Activated CD8-positive, alpha-beta memory T cell treated with anti-CD3 and anti-CD28 coated beads, Interleukin-2, amount 50 U/mL, for 24 hours (primary cell): Measurements from ENCODE around the gene SUMF1.
"Not testable (repeated sequence)": the region's sequence is repeated elsewhere in the genome, so short reads cannot be mapped to it uniquely, and the experiment has no call there.

Experiments
- DNase-seq: peaks from one replicate; pipeline ENCODE4 v3.0.0-alpha.2; 2020; ENCODE audit errors: extremely low read depth

SUMF1 gene

GRCh38 chr3:4338751-4339150 is 128.3 kb downstream of the SUMF1 start:
- DNase-seq: no peak

DNA sequence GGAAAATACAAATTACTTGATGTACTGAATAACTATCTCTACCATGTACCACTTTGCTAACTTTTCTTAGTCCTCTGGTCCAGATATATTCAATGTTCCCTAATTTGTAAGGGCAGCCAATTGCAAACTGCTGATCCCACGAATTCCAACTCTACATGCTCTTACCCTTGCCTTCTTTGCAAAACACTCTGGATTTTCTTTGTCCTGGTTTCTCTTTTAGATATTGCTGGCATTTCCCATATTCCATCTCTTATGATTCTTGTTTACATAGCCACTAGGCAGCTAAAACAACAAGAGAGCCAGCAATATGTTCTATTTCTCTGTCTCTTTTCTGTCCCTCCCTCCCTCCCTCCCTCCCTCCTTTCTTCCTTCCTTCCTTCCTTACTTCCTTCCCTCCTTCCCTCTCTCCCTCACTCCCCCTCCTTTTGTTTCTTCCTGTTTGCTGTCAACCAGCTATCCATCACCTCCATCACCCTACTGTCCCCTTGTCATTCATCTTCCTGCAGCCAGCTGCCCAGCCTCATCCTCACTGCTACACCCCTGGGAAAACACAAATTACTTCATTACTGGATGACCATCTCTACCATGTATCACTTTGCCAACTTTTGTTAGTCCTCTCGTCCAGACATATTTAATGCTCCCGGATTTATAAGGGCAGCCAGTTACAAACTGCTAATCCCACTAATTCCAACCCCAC is 130.1 kb downstream of the SUMF1 start:
- DNase-seq: no peak

GRCh38 chr3:4335840-4336562 is 131.1 kb downstream of the SUMF1 start:
- DNase-seq: no peak

DNA sequence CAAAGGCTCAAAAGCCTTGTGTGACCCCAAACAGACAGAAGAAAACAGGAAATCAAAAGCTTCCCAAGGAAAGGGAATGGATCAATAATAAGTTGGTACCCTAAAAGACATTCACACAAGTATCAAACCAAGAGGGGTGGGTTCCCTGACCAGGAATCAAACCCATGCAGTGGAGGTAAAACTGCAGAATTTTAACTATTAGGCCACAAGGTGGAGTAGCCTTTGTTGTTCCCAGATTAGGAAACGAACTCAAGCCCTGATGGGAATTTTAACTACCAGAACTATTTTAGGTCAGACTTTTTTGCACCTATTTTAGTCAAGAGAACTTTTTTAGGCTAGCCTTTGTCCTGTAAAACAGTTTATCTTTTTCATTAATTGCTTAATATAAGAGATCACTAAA is 132.5 kb downstream of the SUMF1 start:
- DNase-seq: no peak

DNA sequence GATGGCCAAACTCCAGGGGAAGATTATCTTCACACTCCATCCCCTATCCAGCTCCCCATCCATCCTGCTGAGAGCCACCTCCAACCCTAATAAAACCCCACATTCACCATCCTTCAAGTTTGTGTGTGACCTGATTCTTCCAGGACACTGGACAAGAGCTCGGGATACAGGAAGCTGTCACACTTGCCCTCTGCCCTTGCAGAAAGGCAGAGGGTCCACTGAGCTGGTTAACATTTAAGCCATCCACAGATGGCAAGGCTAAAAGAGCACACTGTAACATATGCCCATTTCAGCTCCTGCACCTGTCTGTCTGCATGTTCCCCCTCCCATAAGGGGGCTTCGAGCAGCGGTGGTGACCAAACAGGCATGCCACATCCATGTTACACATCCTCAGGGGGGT is 134.1 kb downstream of the SUMF1 start:
- no peak for DNase-seq

GRCh38 chr3:4332574-4332973 is 134.5 kb downstream of the SUMF1 start:
- DNase-seq: no peak

DNA sequence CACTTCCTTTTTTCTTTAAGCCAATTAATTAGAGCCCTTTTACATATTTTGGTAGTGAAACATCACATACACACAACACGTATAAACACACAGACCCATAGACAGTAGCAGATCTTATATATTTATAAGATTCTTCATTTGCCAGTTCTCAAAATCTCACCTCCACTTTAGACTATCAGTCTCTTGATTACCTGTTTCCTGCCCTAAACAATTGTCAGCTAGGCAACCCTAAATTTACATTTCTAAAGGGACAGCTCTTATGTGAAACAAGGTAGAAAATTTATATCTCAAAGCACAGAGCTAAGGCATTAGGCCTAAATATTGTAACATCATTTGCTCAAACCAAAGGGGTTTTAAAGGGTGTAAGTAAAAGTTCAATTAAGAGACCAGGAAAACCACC is 135.0 kb downstream of the SUMF1 start:
- no peak for DNase-seq

DNA sequence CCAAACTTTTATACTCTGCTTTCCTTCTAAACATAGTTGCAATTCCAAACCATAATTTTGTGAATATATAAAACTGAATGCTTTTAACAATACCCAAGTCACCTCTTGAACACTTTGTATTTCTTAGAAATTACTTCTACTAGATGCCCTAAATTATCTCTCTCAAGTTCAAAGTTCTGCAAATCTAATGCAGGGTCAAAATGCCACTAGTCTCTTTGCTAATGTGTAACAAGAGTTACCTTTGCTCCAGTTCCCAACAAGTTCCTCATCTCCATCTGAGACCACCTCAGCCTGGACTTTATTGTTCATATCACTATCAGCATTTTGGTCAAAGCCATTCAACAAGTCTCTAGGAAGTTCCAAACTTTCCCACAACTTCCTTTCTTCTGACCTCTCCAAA is 137.3 kb downstream of the SUMF1 start:
- DNase-seq: not testable (repeated sequence)

DNA sequence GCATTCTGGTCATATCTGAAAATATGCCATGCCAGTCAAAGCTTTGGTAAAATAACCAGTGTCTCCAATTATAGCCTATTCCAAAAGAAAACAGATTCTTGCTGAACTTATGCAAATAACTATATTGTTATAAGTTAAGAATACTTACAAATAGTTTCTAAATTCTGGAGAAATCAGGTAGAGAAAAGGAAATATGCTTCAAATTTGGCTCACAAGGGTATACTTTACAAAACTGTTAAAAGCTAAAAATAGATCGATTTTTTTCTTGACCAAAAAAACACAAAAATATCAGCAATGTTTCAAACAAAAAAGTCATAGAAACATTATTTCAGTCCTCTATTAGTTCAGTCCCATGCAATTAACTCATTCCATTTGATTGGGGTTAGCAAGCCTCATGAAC is 140.2 kb downstream of the SUMF1 start:
- no peak for DNase-seq

GRCh38 chr3:4323246-4324027 is 143.6 kb downstream of the SUMF1 start:
- no peak for DNase-seq

DNA sequence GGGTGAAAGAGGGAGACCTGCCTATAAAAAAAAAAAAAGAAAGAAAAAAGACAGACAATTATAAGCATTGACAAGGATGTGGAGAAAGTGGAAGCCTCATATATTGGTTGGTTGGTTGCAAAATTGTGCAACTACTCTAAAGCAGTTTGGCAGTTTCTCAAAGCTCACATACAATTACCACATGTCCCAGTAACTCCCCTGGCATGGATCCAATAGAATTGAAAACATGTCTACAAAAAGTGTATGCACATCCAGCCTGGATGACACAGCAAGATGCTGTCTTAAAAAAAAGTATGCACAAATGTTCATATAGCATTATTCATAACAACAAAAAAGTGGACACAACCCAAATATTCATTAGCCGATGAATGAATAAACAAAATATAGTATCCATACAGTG is 144.4 kb downstream of the SUMF1 start:
- DNase-seq: no peak

DNA sequence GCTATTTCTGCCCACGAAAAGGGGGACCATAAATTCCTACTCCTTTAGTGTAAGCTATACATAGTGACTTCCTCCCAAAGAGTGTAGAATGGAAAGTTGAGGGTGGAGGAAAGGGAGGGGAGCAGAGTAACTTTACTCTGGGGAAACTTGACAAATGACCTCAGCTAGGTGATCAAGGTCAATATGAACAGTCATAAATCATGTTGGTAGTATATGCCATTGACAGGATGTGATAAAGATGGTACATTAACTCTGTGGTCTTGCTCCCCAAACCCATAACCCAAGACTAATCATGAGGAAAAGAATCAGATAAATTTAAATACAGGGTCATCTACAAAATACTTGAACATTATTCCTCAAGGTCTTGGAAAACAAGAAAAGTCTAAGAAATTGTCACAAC is 145.3 kb downstream of the SUMF1 start:
- no peak for DNase-seq

GRCh38 chr3:4320096-4320911 is 146.8 kb downstream of the SUMF1 start:
- no peak for DNase-seq

DNA sequence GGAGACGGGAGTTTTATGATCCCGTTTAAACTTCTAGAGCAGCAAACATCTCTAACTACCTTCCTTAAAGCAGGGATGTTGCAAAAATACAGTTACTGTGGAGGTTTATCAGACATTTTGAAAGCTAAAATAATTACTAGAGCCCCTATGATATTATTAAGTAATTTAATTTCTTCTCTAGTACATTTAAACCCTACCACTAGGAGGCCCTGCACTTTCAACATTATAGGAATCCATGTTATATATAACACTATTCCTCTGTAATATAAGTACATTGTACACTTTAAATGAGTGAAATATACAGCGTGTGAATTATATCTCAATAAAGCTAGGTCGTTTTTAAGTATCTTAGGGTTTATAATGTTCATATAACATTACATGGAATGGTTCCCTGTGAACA is 152.4 kb downstream of the SUMF1 start:
- DNase-seq: no peak

- no peak for DNase-seq
Observed at GRCh38 chr3:4313606-4314293, 153.3 kb downstream of the SUMF1 start.

- DNase-seq: no peak
Observed at GRCh38 chr3:4311496-4311895, 155.6 kb downstream of the SUMF1 start.
